GM20431 (cell line): ENCODE results near the gene CYB561D1.
"Not testable (repeated sequence)": the region's sequence is repeated elsewhere in the genome, so short reads cannot be mapped to it uniquely, and the experiment has no call there.

Experiments
- in situ Hi-C: fragments of 300-500 bp; cut with MseI, MboI; formaldehyde crosslinking; loops from one replicate; pipeline ENCODE4 v1.15.0; 2020; ENCODE audit warnings: low sequenced_read_pairs; ENCODE audit not compliant: unreplicated experiment

CYB561D1 gene, protein sequence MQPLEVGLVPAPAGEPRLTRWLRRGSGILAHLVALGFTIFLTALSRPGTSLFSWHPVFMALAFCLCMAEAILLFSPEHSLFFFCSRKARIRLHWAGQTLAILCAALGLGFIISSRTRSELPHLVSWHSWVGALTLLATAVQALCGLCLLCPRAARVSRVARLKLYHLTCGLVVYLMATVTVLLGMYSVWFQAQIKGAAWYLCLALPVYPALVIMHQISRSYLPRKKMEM

DNA sequence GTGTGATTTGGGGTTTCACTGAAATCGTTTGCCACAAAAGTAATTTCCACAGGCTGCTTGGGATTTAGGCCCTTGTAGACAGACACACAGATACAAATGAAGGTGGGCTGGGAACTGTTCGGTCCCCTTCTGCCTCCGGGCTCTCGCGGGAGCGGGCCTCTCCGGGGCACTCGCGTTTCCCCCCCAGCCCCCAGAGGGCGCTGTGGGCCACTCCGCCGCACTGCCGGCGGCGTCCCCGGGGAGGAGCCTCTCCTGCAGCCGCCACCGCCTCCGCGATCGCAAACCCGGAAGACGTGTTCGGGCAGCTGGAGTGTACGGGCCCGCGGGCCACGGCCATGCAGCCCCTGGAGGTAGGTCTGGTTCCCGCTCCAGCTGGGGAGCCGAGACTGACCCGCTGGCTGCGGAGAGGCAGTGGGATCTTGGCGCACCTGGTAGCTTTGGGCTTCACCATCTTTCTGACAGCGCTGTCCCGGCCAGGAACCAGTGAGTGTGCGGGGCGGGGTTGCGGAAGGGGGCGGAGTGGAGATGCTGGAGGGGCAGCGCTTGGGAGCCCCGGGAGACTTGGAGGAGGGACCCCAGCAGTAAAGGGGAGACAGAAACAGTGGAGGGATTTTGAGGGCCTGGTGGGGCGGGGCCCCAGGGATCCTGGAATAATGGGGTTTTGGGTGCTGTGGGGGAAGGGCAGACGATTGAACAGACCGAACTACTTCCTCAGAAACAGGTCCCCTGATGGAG, at the start of gene CYB561D1:
TSS of gene CYB561D1 (plus strand) at position 290 of the 735 bp plus-strand sequence. CDS start at position 336, 46 bp downstream.
- in situ Hi-C loops, result loop anchor here (5.0 kb wide), 1 partner anchor 38 kb away; no protein-coding TSS in a partner anchor

DNA sequence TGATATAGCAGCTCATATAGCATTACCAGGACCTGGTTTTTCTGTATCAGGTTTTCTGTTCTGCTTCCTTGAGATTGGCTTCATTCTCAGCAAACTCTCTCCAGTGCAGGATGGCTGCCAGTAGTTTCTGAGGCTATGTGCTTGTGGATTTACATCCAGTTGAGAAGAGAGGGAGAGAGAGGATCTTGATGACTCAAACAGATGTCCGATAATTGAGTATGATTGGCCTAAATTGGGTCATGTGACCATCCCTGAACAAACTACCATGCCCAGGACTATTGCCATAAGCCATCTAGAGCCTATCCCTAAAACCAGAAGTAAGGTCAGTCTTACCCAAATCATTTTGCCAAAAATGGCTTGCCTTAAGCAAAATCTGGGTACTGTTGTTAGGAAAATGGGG, 49.5 kb upstream of the CYB561D1 start:
- in situ Hi-C loops, result no loop called here

DNA sequence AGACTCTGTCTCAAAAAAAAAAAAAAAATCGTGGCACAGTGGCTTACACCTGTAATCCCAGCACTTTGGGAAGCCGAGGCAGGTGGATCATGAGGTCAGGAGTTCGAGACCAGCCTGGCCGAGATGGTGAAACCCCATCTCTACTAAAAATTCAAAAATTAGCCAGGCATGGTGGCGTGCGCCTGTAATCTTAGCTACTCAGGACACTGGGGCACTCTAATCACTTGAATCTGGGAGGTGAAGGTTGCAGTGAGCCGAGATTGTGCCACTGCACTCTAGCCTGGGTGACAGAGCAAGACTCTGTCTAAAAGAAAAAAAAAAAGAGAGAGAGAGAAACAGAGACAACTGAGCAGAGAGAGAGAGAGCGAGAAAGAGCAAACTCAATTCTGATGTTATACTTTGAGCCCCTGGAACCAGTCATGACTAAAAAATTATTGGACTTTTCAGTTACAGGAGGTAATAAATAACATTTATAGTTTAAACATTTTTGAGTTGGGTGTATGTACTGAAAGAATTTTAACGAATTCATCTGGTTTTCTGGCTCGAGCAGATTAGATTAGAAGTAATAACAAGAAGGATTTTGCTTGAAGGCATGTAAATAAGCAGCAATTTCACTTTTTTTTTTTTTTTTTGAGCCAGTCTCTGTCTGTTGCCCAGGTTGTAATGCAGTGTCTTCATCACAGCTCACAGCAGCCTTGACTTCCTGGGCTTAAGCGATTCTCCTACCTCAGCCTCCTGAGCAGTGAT, 47.8 kb upstream of the CYB561D1 start:
- in situ Hi-C loops, result not testable (repeated sequence)

DNA sequence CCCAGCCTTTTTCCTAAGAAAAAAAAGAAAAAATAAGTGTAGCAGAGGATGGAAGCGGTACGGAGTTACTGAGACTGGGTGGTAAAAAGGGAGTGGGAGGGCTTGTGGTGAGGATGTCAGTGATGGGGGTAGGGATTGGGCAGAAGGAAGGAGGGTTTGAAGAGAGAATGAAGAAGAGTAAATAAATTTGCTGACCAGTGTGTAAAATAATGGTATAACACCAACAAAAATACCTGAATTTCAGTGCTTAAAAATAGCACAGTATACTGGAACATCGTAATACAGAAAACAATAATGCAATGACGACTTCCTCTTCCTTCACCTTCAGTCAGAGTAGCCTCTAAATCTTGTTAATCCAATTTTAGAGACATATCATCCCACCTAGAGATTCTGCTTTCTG, 46.4 kb upstream of the CYB561D1 start:
- in situ Hi-C loops, result no loop called here

DNA sequence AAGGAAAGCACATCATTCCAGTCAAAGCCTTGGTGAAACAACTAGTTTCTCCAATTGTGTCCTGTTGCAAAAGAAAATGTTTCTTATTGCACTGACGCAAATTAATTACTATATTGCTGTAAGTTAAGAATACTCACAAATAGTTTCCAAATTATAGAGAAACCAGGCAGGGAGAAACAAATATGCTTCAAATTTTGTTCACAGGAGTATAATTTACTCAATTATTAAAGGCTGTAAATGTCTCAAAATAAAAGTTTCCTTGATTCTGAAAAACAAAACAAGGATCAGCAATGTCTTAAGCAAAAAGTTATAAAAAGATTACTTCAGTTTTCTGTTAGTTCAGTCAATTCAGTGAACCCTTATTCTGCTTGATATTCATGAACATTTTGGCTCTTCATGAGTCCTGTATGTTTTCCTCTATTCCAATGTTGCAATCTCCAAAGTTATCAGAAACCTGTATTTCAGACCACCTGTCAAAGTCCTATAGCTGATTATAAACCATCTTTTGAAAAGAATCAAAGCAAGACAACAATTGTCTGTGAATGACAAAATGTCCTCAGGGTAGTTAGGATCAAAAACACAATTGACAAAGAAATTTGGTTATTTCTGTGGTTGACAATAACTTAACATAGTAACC, 39.3 kb upstream of the CYB561D1 start:
- in situ Hi-C loops, result no loop called here

DNA sequence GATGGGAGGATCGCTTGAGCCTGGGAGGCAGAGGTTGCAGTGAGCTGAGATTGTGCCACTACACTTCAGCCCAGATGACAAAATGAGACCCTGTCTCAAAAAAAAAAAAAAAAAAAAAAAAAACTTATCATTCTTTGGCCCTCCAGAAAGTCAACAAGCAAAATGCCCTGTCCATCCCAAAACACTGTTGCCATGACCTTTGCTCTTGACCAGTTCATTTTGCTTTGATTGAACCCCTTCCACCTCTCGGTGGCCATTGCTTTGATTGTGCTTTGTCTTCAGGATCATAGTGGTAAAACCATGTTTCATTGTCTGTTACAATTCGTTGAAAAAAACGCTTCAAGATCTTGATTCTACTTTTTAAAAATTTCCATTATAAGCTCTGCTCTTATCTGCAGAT, 36.1 kb upstream of the CYB561D1 start:
- in situ Hi-C loops, result no loop called here

DNA sequence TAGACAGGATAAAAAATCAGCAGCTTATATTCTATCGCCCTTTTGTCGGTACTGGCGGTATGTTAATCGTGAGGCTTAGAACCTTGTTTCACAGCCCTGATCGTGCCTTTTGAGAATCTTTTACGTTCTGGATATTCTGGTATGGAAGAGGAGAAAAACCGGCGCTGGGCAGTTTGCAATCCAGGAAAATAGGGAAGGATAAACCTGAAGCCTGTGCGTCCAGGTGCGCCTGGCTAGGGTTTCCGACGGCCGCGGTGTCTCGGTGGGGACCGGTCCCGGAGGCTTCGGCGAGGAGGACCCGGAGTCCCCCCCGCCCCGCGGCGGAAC, 27.8 kb upstream of the CYB561D1 start:
- in situ Hi-C loops, result no loop called here

DNA sequence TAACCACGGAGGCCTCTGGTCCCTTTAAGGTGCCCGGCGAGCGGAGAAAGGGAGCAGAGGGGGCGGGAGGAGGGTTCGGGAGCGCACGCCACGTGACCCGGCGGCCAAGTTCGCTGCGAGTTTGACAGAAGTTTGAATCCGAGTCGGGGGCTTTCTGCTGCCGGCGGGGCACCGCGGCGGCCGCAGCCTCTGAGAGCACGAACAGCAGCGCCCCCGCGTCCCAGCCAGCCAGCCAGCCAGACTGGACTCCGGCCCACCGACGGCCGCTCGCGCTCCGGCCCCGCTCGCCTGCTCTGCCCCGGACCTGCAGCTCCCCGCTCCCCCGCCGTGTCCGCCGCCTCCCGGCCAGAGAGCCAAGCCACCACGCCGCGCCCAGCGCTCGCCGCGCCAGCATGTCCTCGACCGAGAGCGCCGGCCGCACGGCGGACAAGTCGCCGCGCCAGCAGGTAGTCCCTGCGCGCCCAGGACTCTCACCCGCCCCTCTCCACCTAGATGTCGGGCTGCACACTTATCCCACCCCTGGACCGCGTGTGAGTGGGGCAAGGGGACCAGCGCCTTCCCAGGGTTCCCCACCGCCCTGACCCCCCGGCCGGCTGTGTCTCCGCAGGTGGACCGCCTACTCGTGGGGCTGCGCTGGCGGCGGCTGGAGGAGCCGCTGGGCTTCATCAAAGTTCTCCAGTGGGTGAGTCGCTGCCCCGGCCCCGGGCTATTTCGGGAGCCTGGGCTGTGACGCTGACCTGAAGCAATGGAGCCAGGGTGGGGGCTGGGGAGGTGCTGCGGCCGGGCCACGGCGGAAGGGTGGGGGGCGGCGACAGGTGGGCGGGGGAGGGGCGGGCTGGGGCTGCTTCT, 27.2 kb upstream of the CYB561D1 start, which contains the start of gene SYPL2:
TSS of gene SYPL2 (plus strand) at position 95 of the 849 bp plus-strand sequence. CDS start at position 393, 298 bp downstream.
- in situ Hi-C loops, result no loop called here

DNA sequence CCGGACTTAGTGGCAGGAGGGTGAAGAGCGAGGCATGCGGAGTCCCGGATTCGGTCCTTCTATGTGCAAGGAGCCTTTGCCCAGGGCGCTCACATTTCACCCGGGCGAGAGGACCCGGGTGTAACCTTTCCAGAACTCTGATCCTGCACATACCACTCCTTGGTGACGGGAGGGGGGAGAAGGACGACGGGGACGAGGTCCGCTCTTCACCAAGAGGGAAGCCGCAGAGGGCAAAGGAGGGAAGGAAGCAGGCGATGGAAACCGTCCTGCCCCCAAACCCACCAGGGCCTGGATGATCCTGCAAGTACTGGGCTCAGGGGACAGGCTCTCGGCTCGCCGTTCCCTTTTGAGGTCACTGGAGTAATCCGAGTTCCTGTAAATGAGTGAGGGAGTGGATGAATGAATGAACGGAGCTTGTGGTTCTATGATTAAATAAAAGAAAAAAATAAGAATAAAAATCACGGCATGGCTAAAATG, 26.6 kb upstream of the CYB561D1 start:
- in situ Hi-C loops, result no loop called here

DNA sequence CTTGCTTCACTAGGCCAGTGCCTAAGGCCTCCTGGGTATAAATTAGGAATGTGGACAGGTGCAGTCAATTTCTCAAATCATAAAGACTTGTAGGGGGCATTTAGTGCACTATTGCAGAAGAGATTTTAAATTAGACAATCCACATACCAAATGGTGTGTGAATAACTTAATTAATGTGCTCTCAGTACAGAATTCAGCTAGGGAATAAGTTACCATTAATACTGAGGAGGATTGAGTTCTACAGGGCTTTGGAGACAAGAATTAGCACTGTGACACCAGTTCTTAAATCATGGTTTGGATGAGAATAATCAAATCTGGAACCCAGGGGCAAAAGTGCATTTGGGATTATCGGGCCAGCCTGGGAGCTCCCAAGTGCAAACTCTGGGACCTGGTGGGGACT, 25.8 kb upstream of the CYB561D1 start:
- in situ Hi-C loops, result no loop called here

DNA sequence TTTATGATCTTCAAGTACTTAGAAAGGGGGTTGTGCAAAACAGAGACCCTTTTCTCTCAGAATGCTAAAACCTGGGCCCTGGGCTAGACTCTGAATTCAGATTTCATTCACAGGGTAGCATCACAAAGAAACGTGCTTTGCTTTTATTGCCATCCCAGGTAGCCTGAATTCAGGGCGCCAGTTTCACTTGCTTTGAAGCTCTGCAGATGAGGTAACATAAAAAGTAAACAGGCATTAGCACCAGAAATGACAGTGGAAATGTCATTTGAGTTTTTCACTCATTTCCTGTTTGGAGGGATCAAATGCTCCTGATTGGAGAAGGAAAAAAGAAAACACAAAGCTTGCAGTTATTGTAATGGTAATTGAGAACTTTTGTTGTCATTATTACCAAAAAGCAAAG, 25.0 kb upstream of the CYB561D1 start:
- in situ Hi-C loops, result no loop called here

DNA sequence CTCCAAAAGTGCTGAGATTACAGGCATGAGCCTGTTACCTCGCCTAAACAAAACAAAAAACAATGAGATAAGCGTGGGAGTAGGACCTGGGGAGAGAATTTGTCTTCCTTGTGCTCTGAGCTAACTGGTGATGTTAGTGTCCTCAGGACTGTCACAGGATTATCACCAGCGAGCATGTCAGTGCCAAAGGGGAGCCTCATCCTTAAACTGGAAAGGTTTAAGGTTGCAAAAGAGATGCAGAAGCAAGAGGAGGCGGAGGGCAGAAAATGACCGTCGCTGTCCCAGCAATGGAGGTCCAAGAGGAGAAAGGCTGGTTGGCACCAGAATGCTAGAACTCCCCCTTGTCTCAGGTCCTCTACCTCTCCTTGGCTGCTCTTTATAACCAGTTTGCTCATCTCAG, 23.6 kb upstream of the CYB561D1 start:
- in situ Hi-C loops, result no loop called here

DNA sequence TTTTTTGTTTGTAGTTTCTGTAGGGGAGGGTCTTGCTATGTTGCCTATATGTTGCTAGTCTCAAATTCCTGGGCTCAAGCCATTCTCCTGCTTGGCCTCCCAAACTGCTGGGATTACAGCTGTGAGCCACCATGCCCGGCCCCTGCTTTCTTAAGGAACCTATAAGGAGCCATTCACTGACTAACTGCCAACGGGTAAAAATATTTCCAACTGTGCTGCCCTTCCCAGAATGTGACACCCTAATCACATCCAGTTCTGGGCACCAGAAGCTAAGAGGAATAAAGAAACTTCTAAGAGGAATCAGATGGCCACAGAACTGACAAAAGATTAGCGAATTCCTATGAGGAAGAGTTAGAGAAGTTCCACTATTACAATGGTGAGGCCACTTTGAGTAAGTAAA, 21.1 kb upstream of the CYB561D1 start:
- in situ Hi-C loops, result no loop called here

DNA sequence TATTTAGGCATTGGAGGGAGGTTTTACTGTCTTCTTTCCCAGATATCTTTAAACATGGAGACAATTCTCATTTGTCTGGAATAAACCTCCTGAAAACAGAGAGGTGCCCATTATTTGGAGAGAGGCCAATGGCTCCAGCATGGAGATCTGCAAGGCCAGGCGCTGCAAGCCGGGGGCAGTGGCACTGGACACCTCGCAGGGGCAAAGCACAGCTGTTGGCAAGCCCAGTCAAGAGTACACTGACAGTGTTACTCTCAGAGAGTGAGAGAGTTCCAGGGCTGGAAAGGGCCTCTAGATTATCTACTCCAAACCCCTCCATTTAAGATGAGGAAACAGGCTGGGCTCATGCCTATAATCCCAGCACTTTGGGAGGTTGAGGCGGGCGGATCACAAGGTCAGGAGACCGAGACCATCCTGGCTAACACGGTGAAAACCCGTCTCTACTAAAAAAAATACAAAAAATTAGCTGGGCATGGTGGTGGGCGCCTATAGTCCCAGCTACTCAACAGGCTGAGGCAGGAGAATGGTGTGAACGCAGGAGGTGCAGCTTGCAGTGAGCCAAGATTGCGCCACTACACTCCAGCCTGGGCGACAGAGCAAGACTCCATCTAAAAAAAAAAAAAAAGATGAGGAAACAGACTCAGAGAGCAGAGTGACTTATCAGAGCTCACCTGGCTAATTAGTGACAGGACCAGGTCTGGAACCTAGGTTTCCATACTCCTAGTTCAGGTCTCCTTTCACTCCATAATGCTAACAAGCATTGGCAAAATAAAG, 20.4 kb upstream of the CYB561D1 start:
- in situ Hi-C loops, result not testable (repeated sequence)

DNA sequence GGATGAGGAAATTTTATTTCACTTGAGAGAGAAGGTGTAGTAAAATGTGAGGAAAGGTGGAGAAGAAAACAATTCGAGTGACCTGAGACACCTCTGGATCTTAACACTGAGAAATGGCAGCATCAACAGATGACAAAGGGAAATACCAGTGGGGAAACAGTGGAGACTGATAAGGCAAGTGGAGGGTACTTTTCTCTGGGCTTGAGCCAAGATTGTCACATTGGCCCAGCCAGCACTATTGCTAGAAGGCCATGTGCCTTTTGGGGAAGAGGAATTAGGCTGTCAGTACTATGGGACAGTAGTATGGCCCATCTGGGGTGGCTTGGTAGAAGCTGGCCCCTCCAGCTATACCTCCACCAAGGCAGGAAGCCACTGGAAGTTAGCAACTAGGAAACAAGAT, 19.2 kb upstream of the CYB561D1 start:
- in situ Hi-C loops, result no loop called here

DNA sequence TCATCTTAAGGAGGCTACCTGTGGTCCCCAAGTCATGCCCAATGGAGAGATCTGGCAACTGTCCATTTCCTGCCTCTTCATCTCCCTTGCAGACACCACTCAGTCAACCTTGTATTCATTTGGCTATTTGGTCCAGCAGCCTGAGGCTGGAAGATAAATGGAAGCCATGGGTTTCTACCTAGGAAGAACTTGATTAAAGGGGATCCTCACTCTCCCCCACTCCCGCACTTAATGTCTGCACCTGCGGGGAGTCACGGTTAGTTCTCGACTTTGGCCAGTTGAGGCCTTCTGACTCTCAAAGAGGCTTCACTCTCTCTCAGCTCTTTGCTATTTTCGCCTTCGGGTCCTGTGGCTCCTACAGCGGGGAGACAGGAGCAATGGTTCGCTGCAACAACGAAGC, 18.6 kb upstream of the CYB561D1 start:
- in situ Hi-C loops, result no loop called here

DNA sequence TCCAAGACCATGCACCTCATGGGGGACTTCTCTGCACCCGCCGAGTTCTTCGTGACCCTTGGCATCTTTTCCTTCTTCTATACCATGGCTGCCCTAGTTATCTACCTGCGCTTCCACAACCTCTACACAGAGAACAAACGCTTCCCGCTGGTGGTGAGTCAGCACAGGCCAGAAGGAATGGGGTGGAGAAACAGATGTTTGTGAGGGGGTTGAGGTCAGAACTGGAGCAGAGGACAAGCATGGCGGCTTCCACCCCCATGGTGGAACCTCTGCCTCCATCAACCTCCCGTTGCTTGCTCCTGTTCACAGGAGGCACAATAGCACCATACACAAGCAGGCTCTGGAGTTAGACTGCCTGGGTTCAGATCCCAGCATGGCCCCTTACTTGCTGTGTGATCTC, 17.1 kb upstream of the CYB561D1 start:
- in situ Hi-C loops, result no loop called here

DNA sequence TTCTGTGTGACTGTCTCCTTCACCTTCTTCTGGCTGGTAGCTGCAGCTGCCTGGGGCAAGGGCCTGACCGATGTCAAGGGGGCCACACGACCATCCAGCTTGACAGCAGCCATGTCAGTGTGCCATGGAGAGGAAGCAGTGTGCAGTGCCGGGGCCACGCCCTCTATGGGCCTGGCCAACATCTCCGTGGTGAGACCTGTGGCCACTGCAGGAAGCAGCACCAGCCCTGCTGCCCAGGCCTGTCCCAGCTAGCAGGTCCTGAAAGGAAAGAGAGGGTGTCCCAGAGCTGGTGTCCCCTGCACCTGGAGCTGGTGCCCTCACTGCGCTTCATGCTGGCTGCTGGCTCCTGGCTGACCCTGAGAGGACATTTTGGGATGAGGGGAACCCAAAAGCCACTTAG, 16.1 kb upstream of the CYB561D1 start:
- in situ Hi-C loops, result no loop called here

DNA sequence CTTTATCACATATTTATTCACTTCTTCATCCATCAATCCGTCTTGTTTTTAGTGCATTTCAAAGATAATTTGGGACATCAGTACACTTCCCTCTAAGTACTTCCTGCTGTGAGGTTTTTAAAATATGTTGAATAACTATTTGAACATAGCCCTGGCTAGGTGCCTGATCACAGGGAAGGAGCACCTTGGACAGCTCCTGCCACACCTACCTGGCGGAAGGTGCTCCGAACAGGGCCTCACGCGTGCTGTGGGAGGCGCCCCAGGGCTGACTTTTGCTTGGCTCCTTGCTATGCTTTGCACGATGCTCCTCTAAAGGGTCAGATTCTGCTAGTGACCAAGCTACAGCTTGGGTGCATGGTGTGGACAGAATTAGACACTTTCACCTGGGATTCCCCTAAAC, 15.1 kb upstream of the CYB561D1 start:
- in situ Hi-C loops, result no loop called here
